Measurements from ENCODE around the gene FAAH.

GRCh38 chr1:46448109-46448911, 54.2 kb downstream of the FAAH start:
- TF ChIP-seq POLR2A (IDR thresholded peaks at IDR 0.05; ENCODE audit: low read length): no peak
- TF ChIP-seq GATA1 (IDR thresholded peaks at IDR 0.05; ENCODE audit: low read depth, low read length): no peak
